RWPE1 (cell line): ENCODE measurements around the gene IFI27L1.

Experiments
- CTCF ChIA-PET: fragments of 350-600 bp; sonication (Branson Sonifier 250); formaldehyde crosslinking; extraction: SDS; loops from one replicate; lab custom pipeline; 2021; lab: Yijun Ruan, JAX
- POLR2A ChIA-PET: fragments of 400-600 bp; formaldehyde crosslinking; extraction: SDS; loops from one replicate; lab custom pipeline; 2020; ENCODE audit warnings: antibody characterized with exemption; ENCODE audit not compliant: low non-redundant PET; lab: Yijun Ruan, JAX
- DNase-seq: peaks from one replicate; pipeline ENCODE4 v3.0.0; 2012; ENCODE audit warnings: low spot score
- H3K27ac ChIP-seq: fragments of 450-650 bp; 2 replicates; pipeline ENCODE4 v1.5.1; 2017
- TF ChIP-seq, protein P1 (sequence below): fragments of 450-650 bp; conservative IDR thresholded peaks from 2 replicates; pipeline ENCODE4 v1.5.1; 2017; ENCODE audit warnings: low read depth, mild to moderate bottlenecking

Gene IFI27L1

DNA sequence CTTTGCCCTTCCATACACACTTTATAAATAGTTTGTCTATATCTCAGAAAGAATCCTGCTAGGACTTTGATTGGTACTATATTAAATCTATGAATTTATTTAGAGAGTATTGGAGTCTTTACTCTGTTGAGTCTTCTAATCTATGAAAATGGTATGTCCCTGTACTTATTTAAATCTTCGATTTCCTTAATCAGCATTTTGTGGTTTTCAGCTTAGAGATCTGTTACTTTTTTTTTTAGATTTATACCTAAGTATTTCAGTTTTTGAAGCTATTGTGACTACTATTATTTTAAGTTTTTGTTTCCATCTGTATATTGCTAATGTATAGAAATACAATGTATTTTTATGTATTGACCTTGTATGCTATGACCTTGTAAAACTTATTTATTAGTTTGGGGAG is 61.7 kb downstream of the IFI27L1 start:
- no peak for DNase-seq
- CTCF ChIA-PET: interaction anchor here (0.9 kb wide), 1 partner anchor 11 kb away, joined by 4 read pairs; no protein-coding TSS in a partner anchor
- H3K27ac ChIP-seq: no peak overlapping the region
- TF ChIP-seq, protein P1, sequence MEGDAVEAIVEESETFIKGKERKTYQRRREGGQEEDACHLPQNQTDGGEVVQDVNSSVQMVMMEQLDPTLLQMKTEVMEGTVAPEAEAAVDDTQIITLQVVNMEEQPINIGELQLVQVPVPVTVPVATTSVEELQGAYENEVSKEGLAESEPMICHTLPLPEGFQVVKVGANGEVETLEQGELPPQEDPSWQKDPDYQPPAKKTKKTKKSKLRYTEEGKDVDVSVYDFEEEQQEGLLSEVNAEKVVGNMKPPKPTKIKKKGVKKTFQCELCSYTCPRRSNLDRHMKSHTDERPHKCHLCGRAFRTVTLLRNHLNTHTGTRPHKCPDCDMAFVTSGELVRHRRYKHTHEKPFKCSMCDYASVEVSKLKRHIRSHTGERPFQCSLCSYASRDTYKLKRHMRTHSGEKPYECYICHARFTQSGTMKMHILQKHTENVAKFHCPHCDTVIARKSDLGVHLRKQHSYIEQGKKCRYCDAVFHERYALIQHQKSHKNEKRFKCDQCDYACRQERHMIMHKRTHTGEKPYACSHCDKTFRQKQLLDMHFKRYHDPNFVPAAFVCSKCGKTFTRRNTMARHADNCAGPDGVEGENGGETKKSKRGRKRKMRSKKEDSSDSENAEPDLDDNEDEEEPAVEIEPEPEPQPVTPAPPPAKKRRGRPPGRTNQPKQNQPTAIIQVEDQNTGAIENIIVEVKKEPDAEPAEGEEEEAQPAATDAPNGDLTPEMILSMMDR: no peak
- POLR2A ChIA-PET: no interaction called here

DNA sequence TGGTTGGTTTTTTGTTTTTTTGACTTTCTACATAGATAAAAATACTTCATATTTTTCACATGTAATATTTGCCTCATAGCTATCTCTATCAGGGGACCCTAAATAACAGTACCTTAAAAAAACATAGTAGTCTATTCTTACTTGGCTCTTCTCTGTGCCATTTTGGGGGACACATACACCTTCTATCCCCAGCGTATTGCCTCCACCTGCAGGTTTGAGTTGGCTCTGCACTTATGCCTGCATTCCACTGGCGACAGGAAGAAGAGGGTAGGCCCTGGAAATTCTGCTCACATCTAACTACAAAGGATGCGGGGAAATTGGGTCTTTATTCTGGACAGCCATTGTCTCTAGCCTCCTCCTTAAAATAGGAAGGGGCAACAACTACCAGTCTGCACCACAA is 62.1 kb downstream of the IFI27L1 start:
- ChIA-PET CTCF (interaction anchor here (0.7 kb wide), 1 partner anchor 80 kb away, joined by 4 read pairs; no protein-coding TSS in a partner anchor), POLR2A (no interaction called here)
- H3K27ac ChIP-seq: no peak overlapping the region
- TF ChIP-seq, protein P1: no peak
- no peak for DNase-seq

DNA sequence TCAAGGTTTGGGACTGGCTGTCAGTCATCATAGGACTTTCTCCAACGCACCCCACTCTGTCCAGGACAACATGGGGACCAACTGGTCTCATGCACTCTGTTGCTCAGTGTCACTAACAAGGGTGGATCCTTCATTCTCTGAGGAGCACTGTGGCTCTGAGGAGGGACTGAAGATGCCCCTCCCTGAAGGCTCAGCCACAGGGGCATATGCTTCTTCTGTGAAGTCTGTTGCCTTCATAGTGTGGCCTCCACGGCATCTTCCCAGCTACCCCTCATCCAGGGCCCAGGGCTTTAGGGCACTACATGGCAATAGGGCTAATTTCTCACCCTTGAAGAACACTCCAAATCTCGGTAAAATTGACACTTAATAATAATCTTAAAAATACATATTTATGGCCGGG is 62.6 kb downstream of the IFI27L1 start:
- ChIA-PET POLR2A (no interaction called here), CTCF (interaction anchor here (0.7 kb wide), 1 partner anchor 79 kb away, joined by 4 read pairs; no protein-coding TSS in a partner anchor)
- no peak overlapping the region for H3K27ac ChIP-seq
- no peak for DNase-seq
- TF ChIP-seq, protein P1: no peak

DNA sequence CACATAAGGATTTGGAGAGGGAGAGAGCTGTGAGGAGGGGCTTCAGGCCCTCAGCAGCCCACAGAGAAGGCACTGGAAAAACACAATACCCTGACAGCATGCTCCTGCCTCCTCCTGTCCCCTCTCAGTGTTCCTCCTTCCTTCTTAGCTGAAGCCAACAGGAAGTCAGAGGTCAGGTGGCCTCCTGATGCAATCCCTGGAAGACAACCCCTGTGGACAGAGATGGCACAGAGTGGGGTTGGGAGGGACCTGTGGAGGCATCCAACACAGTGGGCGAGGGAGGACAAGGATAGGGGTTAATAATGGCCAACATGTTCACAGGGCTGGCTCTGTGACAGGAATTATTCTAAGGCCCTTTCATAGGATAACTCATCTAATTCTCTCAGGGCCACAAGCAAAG is 63.7 kb downstream of the IFI27L1 start:
- no peak for DNase-seq
- no peak overlapping the region for H3K27ac ChIP-seq
- ChIA-PET POLR2A (no interaction called here), CTCF (interaction anchor here (0.9 kb wide), 1 partner anchor 13 kb away, joined by 3 read pairs; no protein-coding TSS in a partner anchor)
- TF ChIP-seq, protein P1: no peak

DNA sequence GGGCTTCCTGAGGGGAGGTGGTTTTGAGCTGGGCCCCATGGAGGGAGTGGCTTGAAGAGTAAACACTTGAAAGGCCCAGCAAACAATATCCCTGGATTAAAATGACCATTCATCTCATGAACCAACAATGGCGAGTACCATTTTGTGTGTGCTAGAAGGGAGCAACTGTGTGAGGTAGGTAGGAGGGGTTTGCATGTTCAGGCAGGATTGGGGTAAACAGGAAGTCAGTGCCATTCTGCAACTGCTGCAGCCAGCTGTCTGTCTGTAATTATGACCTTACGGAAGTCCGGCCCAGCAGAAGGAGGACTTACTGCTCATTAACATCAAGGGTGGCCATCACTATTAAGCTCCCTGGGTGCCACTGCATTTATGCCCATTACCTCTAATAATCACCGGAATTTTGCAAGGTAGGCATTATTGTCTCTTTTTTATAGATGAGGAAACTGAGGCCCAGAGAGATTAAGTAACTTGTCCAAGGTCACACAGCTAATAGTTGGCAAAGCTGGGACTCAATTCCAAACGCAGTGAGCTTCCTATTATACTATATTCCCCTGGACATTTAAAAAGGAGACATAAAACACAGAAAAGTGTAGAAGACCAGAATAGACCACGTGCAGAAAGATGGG is 64.9 kb downstream of the IFI27L1 start:
- no peak for DNase-seq
- TF ChIP-seq, protein P1: no peak
- no peak overlapping the region for H3K27ac ChIP-seq
- ChIA-PET CTCF (interaction anchor here (0.6 to 1.1 kb wide), 3 partner anchors 9 to 35 kb away, joined by 3 to 7 read pairs (median 6); no protein-coding TSS in a partner anchor), POLR2A (no interaction called here)
